ENCODE data around the gene TSHZ2. TPM values are rescaled to one million over a fixed set of nuclear protein-coding genes. Genes with fewer than 3 reads are reported as not detected.

Gene TSHZ2
- total RNA-seq, 1 experiment from 2014 or later = 0.20 TPM

DNA sequence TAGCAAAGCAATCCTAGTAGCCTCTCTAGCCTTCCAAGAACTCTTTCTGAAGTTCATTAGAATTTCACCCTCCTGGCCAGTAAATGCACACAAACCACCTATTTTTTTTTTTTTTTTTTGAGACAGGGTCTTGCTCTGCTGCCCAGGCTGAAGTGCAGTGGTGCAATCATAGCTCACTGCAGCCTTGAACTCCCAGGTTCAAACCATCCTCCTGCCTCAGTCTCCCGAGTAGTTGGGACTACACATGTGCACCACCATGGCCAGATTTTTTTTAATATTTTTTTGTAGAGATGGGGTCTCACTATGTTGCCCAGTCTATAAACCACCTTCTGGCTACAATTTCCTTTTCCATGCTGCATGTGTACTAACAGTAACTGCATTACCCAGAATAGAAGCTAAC is 320.2 kb downstream of the TSHZ2 start:
- no peaks in the 10 kb centered on the region for H3K36me3 Mint-ChIP-seq
- H3K27me3 Mint-ChIP-seq (ENCODE audit: low read depth) = no peaks in the 10 kb centered on the region
- TF ChIP-seq, protein P1, sequence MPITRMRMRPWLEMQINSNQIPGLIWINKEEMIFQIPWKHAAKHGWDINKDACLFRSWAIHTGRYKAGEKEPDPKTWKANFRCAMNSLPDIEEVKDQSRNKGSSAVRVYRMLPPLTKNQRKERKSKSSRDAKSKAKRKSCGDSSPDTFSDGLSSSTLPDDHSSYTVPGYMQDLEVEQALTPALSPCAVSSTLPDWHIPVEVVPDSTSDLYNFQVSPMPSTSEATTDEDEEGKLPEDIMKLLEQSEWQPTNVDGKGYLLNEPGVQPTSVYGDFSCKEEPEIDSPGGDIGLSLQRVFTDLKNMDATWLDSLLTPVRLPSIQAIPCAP (CRISPR knock-in tag; IDR thresholded peaks at IDR 0.05) = no peak
- TF ChIP-seq ZNF121 (CRISPR knock-in tag; IDR thresholded peaks at IDR 0.05) (peak; percentile 63; the same call in 1 of the 2 replicates), SMAD3 (CRISPR knock-in tag; IDR thresholded peaks at IDR 0.05; ENCODE audit: borderline replicate concordance) (no peak)
- ChIA-PET CTCF (interaction anchor here (0.6 to 1.5 kb wide), 2 partner anchors 21 to 516 kb away, joined by 3 to 4 read pairs; no protein-coding TSS in a partner anchor), POLR2A (no interaction called here)
- ATAC-seq (no peak), DNase-seq (ENCODE audit: low spot score) (no peak)
- 0 out of 2 replicates have a peak, but pooled peaks cover 3% of the 10 kb centered on the region for H3K9me3 Mint-ChIP-seq
- no peaks in the 10 kb centered on the region for H3K4me1 Mint-ChIP-seq
- no peak overlapping the region for H3K27ac Mint-ChIP-seq
- no peak overlapping the region for H3K4me3 Mint-ChIP-seq

DNA sequence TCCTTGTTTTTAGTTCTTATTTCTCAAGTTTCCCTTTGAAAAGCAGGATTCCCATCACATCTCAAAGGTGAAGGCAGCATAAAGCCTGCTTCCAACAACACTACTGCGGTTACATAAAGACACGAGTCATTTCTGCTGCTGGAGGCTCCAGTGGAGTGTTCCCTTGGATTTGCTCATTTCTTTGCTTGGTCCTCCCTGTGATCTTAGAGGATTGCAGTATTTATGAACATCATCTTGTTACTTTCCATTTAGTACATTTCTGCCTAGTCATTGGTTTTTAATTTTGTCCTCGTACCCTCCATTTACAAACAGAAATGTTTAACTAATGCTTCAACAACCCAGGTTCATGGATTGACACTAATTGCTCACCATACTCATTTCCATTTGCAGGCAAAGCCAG is 322.6 kb downstream of the TSHZ2 start:
- ATAC-seq (no peak), DNase-seq (ENCODE audit: low spot score) (no peak)
- ChIA-PET POLR2A (no interaction called here), CTCF (no interaction called here)
- no peaks in the 10 kb centered on the region for H3K27me3 Mint-ChIP-seq (ENCODE audit: low read depth)
- TF ChIP-seq RORB (CRISPR knock-in tag; IDR thresholded peaks at IDR 0.05) = no peak
- TF ChIP-seq NR1H2 (CRISPR knock-in tag; IDR thresholded peaks at IDR 0.05) = no peak
- TF ChIP-seq NR2C2 (CRISPR knock-in tag; IDR thresholded peaks at IDR 0.05) = no peak
- TF ChIP-seq, protein P2, sequence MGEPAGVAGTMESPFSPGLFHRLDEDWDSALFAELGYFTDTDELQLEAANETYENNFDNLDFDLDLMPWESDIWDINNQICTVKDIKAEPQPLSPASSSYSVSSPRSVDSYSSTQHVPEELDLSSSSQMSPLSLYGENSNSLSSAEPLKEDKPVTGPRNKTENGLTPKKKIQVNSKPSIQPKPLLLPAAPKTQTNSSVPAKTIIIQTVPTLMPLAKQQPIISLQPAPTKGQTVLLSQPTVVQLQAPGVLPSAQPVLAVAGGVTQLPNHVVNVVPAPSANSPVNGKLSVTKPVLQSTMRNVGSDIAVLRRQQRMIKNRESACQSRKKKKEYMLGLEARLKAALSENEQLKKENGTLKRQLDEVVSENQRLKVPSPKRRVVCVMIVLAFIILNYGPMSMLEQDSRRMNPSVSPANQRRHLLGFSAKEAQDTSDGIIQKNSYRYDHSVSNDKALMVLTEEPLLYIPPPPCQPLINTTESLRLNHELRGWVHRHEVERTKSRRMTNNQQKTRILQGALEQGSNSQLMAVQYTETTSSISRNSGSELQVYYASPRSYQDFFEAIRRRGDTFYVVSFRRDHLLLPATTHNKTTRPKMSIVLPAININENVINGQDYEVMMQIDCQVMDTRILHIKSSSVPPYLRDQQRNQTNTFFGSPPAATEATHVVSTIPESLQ (CRISPR knock-in tag; IDR thresholded peaks at IDR 0.05) = no peak
- TF ChIP-seq NFATC4 (CRISPR knock-in tag; IDR thresholded peaks at IDR 0.05) = no peak
- TF ChIP-seq, protein P3, sequence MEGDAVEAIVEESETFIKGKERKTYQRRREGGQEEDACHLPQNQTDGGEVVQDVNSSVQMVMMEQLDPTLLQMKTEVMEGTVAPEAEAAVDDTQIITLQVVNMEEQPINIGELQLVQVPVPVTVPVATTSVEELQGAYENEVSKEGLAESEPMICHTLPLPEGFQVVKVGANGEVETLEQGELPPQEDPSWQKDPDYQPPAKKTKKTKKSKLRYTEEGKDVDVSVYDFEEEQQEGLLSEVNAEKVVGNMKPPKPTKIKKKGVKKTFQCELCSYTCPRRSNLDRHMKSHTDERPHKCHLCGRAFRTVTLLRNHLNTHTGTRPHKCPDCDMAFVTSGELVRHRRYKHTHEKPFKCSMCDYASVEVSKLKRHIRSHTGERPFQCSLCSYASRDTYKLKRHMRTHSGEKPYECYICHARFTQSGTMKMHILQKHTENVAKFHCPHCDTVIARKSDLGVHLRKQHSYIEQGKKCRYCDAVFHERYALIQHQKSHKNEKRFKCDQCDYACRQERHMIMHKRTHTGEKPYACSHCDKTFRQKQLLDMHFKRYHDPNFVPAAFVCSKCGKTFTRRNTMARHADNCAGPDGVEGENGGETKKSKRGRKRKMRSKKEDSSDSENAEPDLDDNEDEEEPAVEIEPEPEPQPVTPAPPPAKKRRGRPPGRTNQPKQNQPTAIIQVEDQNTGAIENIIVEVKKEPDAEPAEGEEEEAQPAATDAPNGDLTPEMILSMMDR (IDR thresholded peaks at IDR 0.05) = no peak
- TF ChIP-seq, protein P4, sequence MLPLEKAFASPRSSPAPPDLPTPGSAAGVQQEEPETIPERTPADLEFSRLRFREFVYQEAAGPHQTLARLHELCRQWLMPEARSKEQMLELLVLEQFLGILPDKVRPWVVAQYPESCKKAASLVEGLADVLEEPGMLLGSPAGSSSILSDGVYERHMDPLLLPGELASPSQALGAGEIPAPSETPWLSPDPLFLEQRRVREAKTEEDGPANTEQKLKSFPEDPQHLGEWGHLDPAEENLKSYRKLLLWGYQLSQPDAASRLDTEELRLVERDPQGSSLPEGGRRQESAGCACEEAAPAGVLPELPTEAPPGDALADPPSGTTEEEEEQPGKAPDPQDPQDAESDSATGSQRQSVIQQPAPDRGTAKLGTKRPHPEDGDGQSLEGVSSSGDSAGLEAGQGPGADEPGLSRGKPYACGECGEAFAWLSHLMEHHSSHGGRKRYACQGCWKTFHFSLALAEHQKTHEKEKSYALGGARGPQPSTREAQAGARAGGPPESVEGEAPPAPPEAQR (CRISPR knock-in tag; IDR thresholded peaks at IDR 0.05) = no peak
- no peak for TF ChIP-seq ETV6 (CRISPR knock-in tag; IDR thresholded peaks at IDR 0.05)
- no peak for TF ChIP-seq OVOL2 (CRISPR knock-in tag; IDR thresholded peaks at IDR 0.05; ENCODE audit: borderline replicate concordance)
- H3K27ac Mint-ChIP-seq = no peak overlapping the region
- no peak overlapping the region for H3K4me3 Mint-ChIP-seq
- H3K4me1 Mint-ChIP-seq = no peaks in the 10 kb centered on the region
- H3K36me3 Mint-ChIP-seq = no peaks in the 10 kb centered on the region
- H3K9me3 Mint-ChIP-seq = 0 out of 2 replicates have a peak, but pooled peaks cover 3% of the 10 kb centered on the region

DNA sequence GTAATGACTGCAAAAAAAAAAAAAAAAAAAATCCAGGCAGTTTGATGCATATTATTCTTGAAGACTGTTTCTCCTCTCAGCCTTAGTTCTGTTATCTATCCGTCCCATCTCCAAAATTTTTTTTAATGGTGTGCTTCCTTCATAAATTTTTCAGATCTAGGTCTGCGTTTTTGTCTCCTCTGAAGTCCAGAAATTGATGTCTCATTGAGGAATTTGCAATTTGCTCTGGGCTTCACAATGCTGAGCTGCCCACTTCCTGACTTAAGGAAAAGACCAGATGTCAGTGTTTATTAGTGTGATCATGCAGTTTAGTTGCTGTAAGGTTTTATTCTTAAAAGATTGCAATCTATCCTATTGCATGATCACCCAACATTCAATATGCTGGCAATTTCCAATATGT is 323.9 kb downstream of the TSHZ2 start:
- H3K36me3 Mint-ChIP-seq = no peaks in the 10 kb centered on the region
- no peak overlapping the region for H3K4me3 Mint-ChIP-seq
- ATAC-seq (no peak), DNase-seq (ENCODE audit: low spot score) (no peak)
- no peaks in the 10 kb centered on the region for H3K4me1 Mint-ChIP-seq
- 0 out of 2 replicates have a peak, but pooled peaks cover 3% of the 10 kb centered on the region for H3K9me3 Mint-ChIP-seq
- H3K27ac Mint-ChIP-seq = no peak overlapping the region
- CTCF ChIA-PET = interaction anchor here (1.2 kb wide), 1 partner anchor 88 kb away, joined by 4 read pairs; no protein-coding TSS in a partner anchor
- H3K27me3 Mint-ChIP-seq (ENCODE audit: low read depth) = no peaks in the 10 kb centered on the region
- POLR2A ChIA-PET = no interaction called here
- TF ChIP-seq, protein P5, sequence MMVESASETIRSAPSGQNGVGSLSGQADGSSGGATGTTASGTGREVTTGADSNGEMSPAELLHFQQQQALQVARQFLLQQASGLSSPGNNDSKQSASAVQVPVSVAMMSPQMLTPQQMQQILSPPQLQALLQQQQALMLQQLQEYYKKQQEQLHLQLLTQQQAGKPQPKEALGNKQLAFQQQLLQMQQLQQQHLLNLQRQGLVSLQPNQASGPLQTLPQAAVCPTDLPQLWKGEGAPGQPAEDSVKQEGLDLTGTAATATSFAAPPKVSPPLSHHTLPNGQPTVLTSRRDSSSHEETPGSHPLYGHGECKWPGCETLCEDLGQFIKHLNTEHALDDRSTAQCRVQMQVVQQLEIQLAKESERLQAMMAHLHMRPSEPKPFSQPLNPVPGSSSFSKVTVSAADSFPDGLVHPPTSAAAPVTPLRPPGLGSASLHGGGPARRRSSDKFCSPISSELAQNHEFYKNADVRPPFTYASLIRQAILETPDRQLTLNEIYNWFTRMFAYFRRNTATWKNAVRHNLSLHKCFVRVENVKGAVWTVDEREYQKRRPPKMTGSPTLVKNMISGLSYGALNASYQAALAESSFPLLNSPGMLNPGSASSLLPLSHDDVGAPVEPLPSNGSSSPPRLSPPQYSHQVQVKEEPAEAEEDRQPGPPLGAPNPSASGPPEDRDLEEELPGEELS (CRISPR knock-in tag; IDR thresholded peaks at IDR 0.05) = no peak
- TF ChIP-seq ATF1 (CRISPR knock-in tag; IDR thresholded peaks at IDR 0.05) (no peak), JUN (CRISPR knock-in tag; IDR thresholded peaks at IDR 0.05) (no peak), OVOL2 (CRISPR knock-in tag; IDR thresholded peaks at IDR 0.05; ENCODE audit: borderline replicate concordance) (no peak), NR2C2 (CRISPR knock-in tag; IDR thresholded peaks at IDR 0.05) (no peak), KAT7 (CRISPR knock-in tag; IDR thresholded peaks at IDR 0.05; ENCODE audit: borderline replicate concordance) (no peak), RORB (CRISPR knock-in tag; IDR thresholded peaks at IDR 0.05) (no peak)
- TF ChIP-seq, protein P6, sequence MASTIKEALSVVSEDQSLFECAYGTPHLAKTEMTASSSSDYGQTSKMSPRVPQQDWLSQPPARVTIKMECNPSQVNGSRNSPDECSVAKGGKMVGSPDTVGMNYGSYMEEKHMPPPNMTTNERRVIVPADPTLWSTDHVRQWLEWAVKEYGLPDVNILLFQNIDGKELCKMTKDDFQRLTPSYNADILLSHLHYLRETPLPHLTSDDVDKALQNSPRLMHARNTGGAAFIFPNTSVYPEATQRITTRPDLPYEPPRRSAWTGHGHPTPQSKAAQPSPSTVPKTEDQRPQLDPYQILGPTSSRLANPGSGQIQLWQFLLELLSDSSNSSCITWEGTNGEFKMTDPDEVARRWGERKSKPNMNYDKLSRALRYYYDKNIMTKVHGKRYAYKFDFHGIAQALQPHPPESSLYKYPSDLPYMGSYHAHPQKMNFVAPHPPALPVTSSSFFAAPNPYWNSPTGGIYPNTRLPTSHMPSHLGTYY (CRISPR knock-in tag; IDR thresholded peaks at IDR 0.05) = no peak
- TF ChIP-seq, protein P7, sequence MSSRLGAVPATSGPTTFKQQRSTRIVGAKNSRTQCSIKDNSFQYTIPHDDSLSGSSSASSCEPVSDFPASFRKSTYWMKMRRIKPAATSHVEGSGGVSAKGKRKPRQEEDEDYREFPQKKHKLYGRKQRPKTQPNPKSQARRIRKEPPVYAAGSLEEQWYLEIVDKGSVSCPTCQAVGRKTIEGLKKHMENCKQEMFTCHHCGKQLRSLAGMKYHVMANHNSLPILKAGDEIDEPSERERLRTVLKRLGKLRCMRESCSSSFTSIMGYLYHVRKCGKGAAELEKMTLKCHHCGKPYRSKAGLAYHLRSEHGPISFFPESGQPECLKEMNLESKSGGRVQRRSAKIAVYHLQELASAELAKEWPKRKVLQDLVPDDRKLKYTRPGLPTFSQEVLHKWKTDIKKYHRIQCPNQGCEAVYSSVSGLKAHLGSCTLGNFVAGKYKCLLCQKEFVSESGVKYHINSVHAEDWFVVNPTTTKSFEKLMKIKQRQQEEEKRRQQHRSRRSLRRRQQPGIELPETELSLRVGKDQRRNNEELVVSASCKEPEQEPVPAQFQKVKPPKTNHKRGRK (CRISPR knock-in tag; IDR thresholded peaks at IDR 0.05; ENCODE audit: borderline replicate concordance) = no peak

Measured in WTC11 (cell line).